ENCODE measurements around the gene PDE2A. TPM values are rescaled to one million over a fixed set of nuclear protein-coding genes. Genes with fewer than 3 reads are reported as not detected.

The PDE2A gene
- total and polyA plus RNA-seq, 2 donors (not counting 3 experiments of a cell fraction or from before 2014, with no cell fraction given): 14.8 to 16.8 TPM

DNA sequence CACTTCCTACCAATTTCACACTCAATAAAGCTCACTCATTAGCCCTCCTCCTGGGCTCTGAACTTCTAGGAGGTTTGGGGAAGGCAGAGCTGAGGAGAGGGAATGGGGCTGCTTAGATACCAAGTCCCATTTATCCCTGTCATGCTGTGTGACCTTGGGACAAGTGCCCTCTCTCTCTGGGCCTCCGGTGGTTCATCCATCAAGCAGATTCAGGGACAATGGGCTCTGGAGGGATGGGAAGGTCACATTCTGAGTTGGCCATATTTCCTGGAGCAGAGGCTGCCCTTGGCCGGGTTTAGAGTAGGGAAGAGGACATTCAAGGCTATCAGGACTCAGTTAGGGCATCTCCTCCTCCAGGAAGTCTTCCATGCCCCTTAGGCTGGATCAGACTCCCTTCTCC lies 66.7 kb downstream of the PDE2A start:
- Histone ChIP-seq H3K4me2 (ENCODE audit: insufficient read depth, low read length) (no peak overlapping the region), H3K27me3 (ENCODE audit: control insufficient read depth in 2 of 2, insufficient read depth in 2 of 2, low read length in 2 of 2) (no peaks in the 10 kb centered on the region), H3K9me3 (replicated peaks; ENCODE audit: control insufficient read depth, insufficient read depth, low read length) (no peaks in the 10 kb centered on the region), H3K4me1 (ENCODE audit: control insufficient read depth, extremely low read depth, insufficient read depth, low read length) (no peaks in the 10 kb centered on the region), H3K4me3 (replicated peaks in 1 of 3; ENCODE audit: insufficient read depth in 1 of 3, low read depth in 1 of 3, low read length in 3 of 3) (no peak overlapping the region), H3K9me1 (replicated peaks; ENCODE audit: control insufficient read depth, extremely low read depth, insufficient read depth, low read length) (no peaks in the 10 kb centered on the region), H3K79me2 (ENCODE audit: control insufficient read depth, insufficient read depth, low read length) (no peaks in the 10 kb centered on the region), H2AFZ (ENCODE audit: low read depth, low read length) (no peak overlapping the region), H4K20me1 (replicated peaks; ENCODE audit: control insufficient read depth, extremely low read depth, insufficient read depth, low read length) (no peaks in the 10 kb centered on the region), H3K36me3 (ENCODE audit: control insufficient read depth in 2 of 2, extremely low read depth in 1 of 2, insufficient read depth in 2 of 2, low read length in 2 of 2) (no peaks in the 10 kb centered on the region), H3K9ac (replicated peaks; ENCODE audit: extremely low read depth, insufficient read depth, low read length) (no peak overlapping the region), H3K27ac (ENCODE audit: insufficient read depth, low read depth, low read length) (no peak overlapping the region)
- BruUV-seq (replicated peaks): no TSS peak
- intact Hi-C loops (cut with micrococcal nuclease) (no loop called here), dilution Hi-C loops (cut with MboI; ENCODE audit: extremely low pct_ligation_motif_present, low sequenced_read_pairs) (no loop called here)
- FAIRE-seq (no peak), DNase-seq (ENCODE audit: low read depth, low spot score) (no peak)
- ChIA-PET POLR2A (no interaction called here), CTCF (interaction anchor here (1.3 to 3.1 kb wide), 5 partner anchors 8 to 76 kb away, joined by 3 to 42 read pairs (median 18); no protein-coding TSS in a partner anchor)
- TF ChIP-seq MAX (IDR thresholded peaks at IDR 0.05; ENCODE audit: insufficient read depth, insufficient read length) (no peak), CTCF (IDR thresholded peaks at IDR 0.05; ENCODE audit: extremely low read depth in 1 of 2, insufficient read depth in 1 of 2, low read depth in 1 of 2, low read length in 2 of 2) (no peak), JUN (IDR thresholded peaks at IDR 0.05; ENCODE audit: borderline replicate concordance, insufficient read depth, insufficient read length, low read depth) (no peak), POLR2A (IDR thresholded peaks at IDR 0.05; ENCODE audit: low read depth, low read length) (no peak), EZH2 (IDR thresholded peaks at IDR 0.05; ENCODE audit: borderline replicate concordance, low read depth, low read length, severe bottlenecking) (no peak), MYC (IDR thresholded peaks at IDR 0.05; ENCODE audit: low read depth, low read length) (no peak), POLR2AphosphoS5 (IDR thresholded peaks at IDR 0.05; ENCODE audit: insufficient read depth, low read depth, low read length) (no peak)

All from endothelial cell of umbilical vein (primary cell).